Measurements from ENCODE around the gene DHX57.
A peak's percentile ranks its signal among the peaks of the same experiment; 100 is the strongest.

The DHX57 gene

GRCh38 chr2:38875576-38876367 lies at the start of gene DHX57, which contains the start of gene MORN2:
Gene DHX57, minus strand, starts transcription at chr2:38875934. Its CDS starts 7,529 bp downstream, at chr2:38868405.
Gene MORN2, plus strand, starts transcription at chr2:38875976.
- peak; percentile 63 to 81 (median 65) for DNase-seq (ENCODE audit: low read depth in 3 of 3)

- DNase-seq (ENCODE audit: low read depth in 3 of 3): no peak
Measured at GRCh38 chr2:38922902-38923301, 47.2 kb upstream of the DHX57 start.

GRCh38 chr2:38922389-38922788 lies 46.7 kb upstream of the DHX57 start:
- DNase-seq (ENCODE audit: low read depth in 3 of 3): no peak

- no peak for DNase-seq (ENCODE audit: low read depth in 3 of 3)
Measured at GRCh38 chr2:38912619-38913018, 36.9 kb upstream of the DHX57 start.

GRCh38 chr2:38911191-38911590 lies 35.5 kb upstream of the DHX57 start:
- DNase-seq (ENCODE audit: low read depth in 3 of 3): no peak

GRCh38 chr2:38909872-38910271 lies 34.1 kb upstream of the DHX57 start:
- DNase-seq (ENCODE audit: low read depth in 3 of 3): no peak

GRCh38 chr2:38907743-38908562 lies 32.2 kb upstream of the DHX57 start:
- no peak for DNase-seq (ENCODE audit: low read depth in 3 of 3)

GRCh38 chr2:38907242-38907641 lies 31.5 kb upstream of the DHX57 start:
- DNase-seq (ENCODE audit: low read depth in 3 of 3): no peak

GRCh38 chr2:38905251-38905650 lies 29.5 kb upstream of the DHX57 start:
- DNase-seq (ENCODE audit: low read depth in 3 of 3): no peak

GRCh38 chr2:38900726-38901125 lies 25.0 kb upstream of the DHX57 start:
- no peak for DNase-seq (ENCODE audit: low read depth in 3 of 3)

GRCh38 chr2:38898256-38898655 lies 22.5 kb upstream of the DHX57 start:
- no peak for DNase-seq (ENCODE audit: low read depth in 3 of 3)

- no peak for DNase-seq (ENCODE audit: low read depth in 3 of 3)
Measured at GRCh38 chr2:38892819-38893218, 17.1 kb upstream of the DHX57 start.

- DNase-seq (ENCODE audit: low read depth in 3 of 3): no peak
Measured at GRCh38 chr2:38889575-38889974, 13.8 kb upstream of the DHX57 start, which contains the start of gene ARHGEF33. Gene ARHGEF33, plus strand, starts transcription at chr2:38889875. Its CDS starts 29,573 bp downstream, at chr2:38919448.

- no peak for DNase-seq (ENCODE audit: low read depth in 3 of 3)
Measured at GRCh38 chr2:38889045-38889444, 13.3 kb upstream of the DHX57 start.

GRCh38 chr2:38887902-38888554 lies 12.3 kb upstream of the DHX57 start:
- no peak for DNase-seq (ENCODE audit: low read depth in 3 of 3)

- DNase-seq (ENCODE audit: low read depth in 3 of 3): no peak
Measured at GRCh38 chr2:38887347-38887746, 11.6 kb upstream of the DHX57 start.

- no peak for DNase-seq (ENCODE audit: low read depth in 3 of 3)
Measured at GRCh38 chr2:38886063-38886462, 10.3 kb upstream of the DHX57 start.

GRCh38 chr2:38876407-38876806 lies 673 bp upstream of the DHX57 start:
- no peak for DNase-seq (ENCODE audit: low read depth in 3 of 3)

- no peak for DNase-seq (ENCODE audit: low read depth in 3 of 3)
Measured at GRCh38 chr2:38875227-38875575, 533 bp downstream of the DHX57 start.

- DNase-seq (ENCODE audit: low read depth in 3 of 3): no peak
Measured at GRCh38 chr2:38873763-38874162, 2.0 kb downstream of the DHX57 start.

- DNase-seq (ENCODE audit: low read depth in 3 of 3): no peak
Measured at GRCh38 chr2:38871432-38871831, 4.3 kb downstream of the DHX57 start.

- no peak for DNase-seq (ENCODE audit: low read depth in 3 of 3)
Measured at GRCh38 chr2:38866773-38867443, 8.8 kb downstream of the DHX57 start.
